GM12892 (cell line): ENCODE results near the gene OPA3.

ENCODE experiments used
- POLR2A ChIP-seq: IDR thresholded peaks from 2 replicates; pipeline ENCODE4 v1.6.1; 2011; ENCODE audit warnings: low read depth, low read length, control low read depth
- POLR2AphosphoS5 ChIP-seq: IDR thresholded peaks from 2 replicates; pipeline ENCODE4 v1.6.1; 2011; ENCODE audit warnings: low read depth, low read length, control low read depth

DNA sequence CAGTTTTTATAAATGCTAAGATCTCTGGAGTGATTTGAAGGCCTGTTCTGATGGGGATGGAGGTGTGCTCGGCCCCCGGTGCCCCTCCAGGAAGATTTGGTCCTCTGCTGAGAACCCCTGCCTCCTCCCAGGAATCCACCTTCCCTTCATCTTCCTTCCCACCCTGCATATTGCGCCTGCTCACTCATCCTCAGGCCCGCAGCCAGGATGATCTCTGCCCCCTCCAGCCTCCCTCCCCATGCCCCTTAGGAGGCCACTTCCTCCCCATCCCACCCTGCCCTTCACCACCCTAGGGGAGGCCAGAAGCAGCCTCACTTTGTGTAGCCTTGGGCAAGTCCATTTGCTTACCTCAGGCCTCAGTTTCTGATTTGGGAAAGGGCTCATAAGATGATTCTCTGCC, 57.6 kb downstream of the OPA3 start:
- TF ChIP-seq POLR2A = no peak
- TF ChIP-seq POLR2AphosphoS5 = no peak
